Left cardiac atrium (tissue), 4 donors: ENCODE measurements around the gene ATP8B4. TPM values are rescaled to one million over a fixed set of nuclear protein-coding genes. Genes with fewer than 3 reads are reported as not detected.

Experiments used
- ATAC-seq, 2 donors: fragments of 200-7000 bp; cut with Tn5 transposase; one replicate each; pipeline ENCODE4 v1.9.1; 2020; ENCODE audit warnings: mild to moderate bottlenecking in 2 of 2, moderate library complexity in 2 of 2
- DNase-seq: peaks from one replicate; pipeline ENCODE4 v3.0.0-alpha.2; 2020
- intact Hi-C, 2 donors: fragments of 100-400 bp; cut with DNase I; formaldehyde crosslinking; loops; one replicate each; pipeline versions ENCODE4 v1.14.1 to v1.15.1; 2022 to 2023
- total RNA-seq, 2 donors: library from RNA; stranded (reverse); fragmentation: NEBNext Ultra II Directional; extraction: Animal tissue kit (Norgen Biotek cat#: 25700); gene quantifications; one replicate each; pipeline ENCODE4 v1.2.1, GENCODE V29; 2021
- donor health status: DM: no; HTN: yes; CAD: no.
- donor health status: DM: no; HTN: yes; CAD: no; lungs with severe emphysema.
- donor health status: DM: yes; HTN: yes; CAD: no.
- donor health status: Dilated cardiomyopathy.

ATP8B4 gene
- total RNA-seq, 2 donors from 2014 or later: 5.4 to 9.7 TPM

DNA sequence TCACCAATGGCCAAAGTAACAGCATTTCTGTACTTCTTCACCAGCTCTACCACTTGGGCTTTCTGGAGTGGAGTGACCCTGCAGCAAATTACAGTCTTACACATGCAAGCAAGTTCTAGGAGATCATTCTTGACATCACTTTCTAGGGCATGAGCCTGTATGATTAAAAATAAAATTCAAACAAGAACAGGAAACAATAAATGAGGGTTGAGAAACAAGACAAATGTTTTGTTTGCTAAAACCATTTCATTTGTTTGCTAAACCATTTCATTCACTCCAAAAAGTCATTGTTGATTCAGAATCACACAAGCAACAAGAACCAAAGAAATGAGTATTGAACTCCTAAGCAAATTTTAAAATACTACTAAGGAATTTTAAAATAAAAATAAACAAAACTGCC, 220.9 kb downstream of the ATP8B4 start:
- no peak for ATAC-seq
- intact Hi-C loops: no loop called here
- no peak for DNase-seq

DNA sequence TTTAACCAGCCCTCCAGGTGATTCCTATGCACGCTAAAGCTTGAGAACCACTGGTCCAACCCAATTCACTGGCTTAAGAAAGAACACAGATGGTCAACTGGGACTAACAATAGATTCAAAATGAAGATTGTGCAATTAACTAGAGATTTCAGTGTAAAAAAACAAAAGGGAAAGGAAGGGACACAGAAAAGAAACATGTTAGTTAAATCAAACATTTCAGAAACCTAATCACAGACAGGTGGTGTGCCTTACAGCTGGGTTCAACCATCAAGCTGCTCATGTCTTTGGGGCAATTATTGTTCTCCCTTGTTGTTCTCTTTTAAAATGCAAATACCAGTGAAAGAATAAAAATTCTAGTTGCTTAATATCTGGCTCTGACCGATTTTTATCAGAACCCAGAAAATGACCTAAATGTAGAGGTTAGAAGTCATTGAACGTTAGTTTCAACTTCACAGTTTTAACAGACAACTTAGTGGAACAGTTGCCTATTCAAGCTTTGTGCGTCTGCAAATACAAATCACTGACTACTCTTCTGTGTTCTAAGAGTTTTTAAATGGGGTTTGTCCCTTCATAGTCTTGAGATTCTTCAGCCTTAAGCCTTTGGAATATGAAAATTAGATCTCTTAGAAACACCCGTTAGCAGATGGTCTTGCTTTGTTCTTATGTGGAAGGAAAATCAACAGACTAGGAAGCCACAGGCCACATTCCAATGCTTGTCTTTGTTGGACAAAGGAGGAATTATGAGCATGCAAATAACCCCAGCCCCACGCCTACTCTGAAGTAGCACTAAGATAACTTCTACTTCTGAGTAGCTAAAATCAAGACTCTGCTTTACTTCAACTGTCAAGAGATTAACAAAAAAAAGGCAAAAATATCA, 223.4 kb downstream of the ATP8B4 start:
- ATAC-seq: peak in 1 of 2 donors; percentile 69
- intact Hi-C loops: no loop called here
- no peak for DNase-seq

DNA sequence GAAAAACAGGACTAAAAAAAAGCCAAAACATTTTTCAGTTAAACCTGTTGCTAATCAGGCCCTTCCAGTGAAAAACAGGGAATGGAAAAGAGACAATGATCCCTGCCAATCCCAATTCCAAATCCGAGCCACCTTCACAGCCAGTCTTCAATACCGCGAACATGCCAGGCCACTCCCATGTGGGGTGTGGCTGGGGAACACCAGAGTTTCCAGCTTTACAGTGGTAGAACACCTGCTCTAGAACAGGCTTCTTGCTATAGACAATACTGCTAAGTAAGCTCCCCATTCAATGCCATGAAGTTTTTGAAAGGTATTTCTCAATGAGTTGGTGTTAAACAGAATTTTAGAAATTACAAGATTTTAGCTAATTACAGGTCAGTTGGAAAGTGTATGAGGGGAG, 228.3 kb downstream of the ATP8B4 start:
- DNase-seq (no peak), ATAC-seq (no peak)
- intact Hi-C loops: no loop called here

DNA sequence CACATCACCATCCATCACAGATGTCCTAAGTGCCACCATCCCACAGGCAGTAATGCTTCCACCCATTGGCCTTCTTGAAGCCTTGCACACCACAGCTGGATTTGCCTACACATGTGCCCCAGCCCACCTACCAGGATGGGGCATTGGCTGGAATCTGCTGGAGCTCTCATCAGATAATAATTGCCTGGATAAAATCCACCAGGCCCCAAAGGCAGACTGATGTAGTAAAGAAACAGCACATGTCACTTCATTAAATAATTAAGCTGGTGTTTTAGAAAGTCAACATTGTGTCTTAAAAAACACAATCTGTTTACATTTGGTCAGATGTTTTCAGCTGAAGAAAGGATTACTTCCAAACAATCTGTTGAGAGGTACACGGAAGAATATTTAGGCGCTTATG, 229.5 kb downstream of the ATP8B4 start:
- ATAC-seq (no peak), DNase-seq (no peak)
- intact Hi-C loops: loop anchor here in 1 of 2 donors (10.0 kb wide), 1 partner anchor 115 kb away; no protein-coding TSS in a partner anchor

DNA sequence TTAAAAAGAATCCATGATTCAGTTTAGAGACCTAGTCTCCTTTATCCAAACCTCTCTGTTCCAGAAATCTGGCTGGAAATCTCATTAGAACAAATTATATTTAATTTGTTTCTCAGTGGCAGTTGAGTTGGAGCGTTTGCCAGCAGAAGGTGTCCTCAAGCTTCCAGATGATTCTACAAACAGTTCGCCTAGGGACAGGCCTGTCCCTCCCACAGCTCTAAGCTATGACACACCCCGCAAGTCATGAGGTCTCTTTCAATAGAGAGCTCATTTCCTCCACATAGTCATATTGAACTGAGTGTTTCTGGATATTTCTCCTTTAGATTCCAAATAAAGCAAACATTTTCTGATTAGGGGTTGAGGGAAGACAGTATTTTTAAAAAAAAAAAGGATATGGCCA, 230.3 kb downstream of the ATP8B4 start:
- ATAC-seq (no peak), DNase-seq (no peak)
- intact Hi-C loops: loop anchor here in 1 of 2 donors (10.0 kb wide), 1 partner anchor 116 kb away; no protein-coding TSS in a partner anchor

DNA sequence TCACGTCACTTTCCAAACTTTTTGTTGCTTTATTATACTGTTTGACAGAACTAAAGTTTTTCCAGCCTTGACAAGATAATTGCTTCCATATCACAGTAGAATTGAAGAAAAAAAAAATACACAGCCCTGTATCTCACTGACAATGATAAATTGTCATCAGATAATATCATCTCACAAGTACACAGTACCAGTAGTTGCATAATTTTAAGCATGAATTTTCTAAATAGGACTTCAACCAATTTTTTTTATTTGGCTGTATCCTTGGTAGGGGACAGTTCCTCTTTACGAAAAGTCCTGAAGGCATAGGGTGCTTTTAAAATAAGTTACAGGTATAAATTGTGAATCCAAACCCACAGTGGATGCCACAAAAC, 230.7 kb downstream of the ATP8B4 start:
- intact Hi-C loops: loop anchor here in 1 of 2 donors (10.0 kb wide), 1 partner anchor 116 kb away; no protein-coding TSS in a partner anchor
- ATAC-seq (no peak), DNase-seq (no peak)

DNA sequence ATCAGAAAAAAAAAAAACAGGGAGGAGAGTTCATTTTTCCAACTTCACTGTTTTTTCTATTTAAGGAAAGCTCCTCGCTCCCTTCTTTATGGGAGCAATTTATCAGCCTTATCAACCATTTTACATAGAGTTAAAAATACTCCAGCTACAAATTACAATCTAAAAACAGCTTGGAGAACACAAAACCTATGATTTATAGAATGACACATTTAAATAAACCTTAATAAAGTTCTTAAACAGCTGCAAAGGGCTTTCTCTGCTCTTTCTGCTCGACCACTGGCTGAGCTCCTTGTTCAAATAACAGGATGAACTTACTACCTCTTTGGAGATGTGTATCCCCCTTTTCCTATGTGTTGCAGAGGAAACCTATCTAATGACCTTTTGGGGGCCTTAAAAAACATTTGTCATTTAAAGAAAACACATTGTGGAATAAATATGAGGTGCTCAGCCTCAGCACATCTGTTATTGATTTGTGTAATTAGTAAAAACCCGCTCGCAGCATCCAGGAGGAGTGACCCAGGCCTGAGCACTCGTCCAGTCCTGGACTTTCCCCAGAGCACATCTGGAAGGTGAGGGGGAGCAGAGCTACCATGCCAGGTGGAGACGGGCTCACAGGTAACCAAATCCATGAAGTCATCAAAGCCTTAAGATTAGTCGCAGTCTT, 231.2 kb downstream of the ATP8B4 start:
- intact Hi-C loops: loop anchor here in 1 of 2 donors (10.0 kb wide), 1 partner anchor 117 kb away; no protein-coding TSS in a partner anchor
- DNase-seq (no peak), ATAC-seq (no peak)

DNA sequence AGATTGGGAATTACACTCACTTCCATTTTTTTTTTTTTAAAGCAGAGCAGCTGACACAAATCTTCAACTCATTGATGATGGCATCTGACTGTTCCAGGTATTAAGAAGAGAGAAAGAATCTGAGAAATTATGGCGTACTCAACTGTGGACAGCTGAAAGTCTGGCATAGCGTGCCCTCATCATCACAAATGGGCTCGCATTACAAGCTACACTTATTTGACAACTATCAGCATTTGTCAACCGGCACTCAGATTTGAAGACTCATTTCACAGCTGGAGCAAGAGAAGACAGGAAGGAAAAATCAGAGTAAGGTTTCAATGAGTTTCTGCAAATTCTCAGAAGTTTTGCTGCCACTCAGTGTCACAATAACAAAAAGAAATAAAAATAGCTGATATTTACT, 235.9 kb downstream of the ATP8B4 start:
- no peak for DNase-seq
- ATAC-seq: no peak
- intact Hi-C loops: loop anchor here in 1 of 2 donors (10.0 kb wide), 1 partner anchor 122 kb away; no protein-coding TSS in a partner anchor

DNA sequence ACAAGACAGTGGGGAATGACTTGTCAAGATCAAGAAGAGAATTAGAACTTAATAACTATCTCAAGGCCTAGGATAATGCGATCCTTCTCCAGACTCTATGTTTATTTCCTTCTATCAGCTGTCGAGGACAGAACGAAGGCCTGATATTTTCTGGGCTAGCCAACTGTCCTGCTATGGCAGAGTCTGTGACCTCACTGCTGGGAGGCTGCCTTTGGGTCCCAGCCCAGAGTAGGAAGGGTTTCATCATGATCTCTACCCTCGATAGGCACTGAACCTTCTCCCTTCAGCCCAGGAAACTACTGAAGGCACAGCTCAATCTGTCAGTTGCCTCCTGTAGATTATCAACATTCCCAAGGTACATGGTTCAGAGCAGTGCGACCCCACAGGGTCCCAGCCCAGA, 237.2 kb downstream of the ATP8B4 start:
- ATAC-seq: peak in 1 of 2 donors; percentile 65
- DNase-seq: no peak
- intact Hi-C loops: loop anchor here in 1 of 2 donors (10.0 kb wide), 1 partner anchor 123 kb away; no protein-coding TSS in a partner anchor

DNA sequence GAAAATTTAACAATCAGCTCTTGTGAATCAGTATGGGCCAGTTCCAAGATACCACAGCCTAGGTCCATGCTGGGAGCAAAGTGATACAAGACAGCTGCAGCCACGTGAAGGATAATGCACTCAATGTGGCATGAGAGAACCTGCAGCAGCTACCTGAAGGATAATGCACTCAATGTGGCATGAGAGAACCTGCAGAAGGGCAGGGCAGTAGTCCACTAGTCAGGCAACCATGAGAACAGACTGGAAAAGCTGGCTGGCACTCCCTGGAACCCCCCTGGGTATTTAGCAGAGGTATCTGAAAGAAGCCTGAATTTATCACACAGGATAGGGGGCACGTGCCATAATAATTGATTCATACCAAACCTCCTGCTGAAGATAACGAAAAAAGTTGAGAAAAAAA, 237.6 kb downstream of the ATP8B4 start:
- ATAC-seq: no peak
- DNase-seq: no peak
- intact Hi-C loops: loop anchor here in 1 of 2 donors (10.0 kb wide), 1 partner anchor 123 kb away; no protein-coding TSS in a partner anchor

DNA sequence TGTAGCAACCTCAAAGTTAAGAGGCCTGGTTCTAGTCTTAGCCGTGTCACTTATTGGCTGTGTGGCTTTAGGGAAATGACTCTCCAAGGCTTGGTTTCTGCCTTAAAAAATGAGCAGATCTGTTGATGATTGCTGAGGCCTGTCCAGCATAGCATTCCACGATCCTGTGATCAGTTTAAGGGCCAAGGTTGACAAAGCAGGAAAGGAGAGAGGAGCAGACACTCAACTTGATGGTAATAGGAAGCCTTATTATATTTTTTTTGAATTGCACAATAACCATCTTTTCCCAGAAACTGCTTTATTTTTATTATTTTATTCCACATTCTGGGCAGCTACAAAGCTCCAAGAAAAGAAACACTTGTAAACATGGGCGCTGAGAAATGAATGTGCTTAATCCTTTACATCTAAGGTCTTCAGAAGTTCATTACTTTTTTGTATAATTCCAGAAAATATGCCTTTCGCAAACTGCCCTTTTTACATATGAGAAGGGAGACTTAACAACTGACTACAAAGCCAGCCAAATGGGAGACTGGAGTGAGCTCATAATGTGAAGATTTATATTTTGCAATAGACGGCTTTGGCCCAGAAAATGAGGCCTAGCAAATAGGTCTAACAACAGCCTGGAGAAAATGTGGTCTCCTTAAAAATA, 241.0 kb downstream of the ATP8B4 start:
- ATAC-seq (peak; percentile 50 to 67), DNase-seq (no peak)
- intact Hi-C loops: loop anchor here in 1 of 2 donors (5.0 to 10.0 kb wide), 3 partner anchors 57 to 174 kb away; no protein-coding TSS in a partner anchor

DNA sequence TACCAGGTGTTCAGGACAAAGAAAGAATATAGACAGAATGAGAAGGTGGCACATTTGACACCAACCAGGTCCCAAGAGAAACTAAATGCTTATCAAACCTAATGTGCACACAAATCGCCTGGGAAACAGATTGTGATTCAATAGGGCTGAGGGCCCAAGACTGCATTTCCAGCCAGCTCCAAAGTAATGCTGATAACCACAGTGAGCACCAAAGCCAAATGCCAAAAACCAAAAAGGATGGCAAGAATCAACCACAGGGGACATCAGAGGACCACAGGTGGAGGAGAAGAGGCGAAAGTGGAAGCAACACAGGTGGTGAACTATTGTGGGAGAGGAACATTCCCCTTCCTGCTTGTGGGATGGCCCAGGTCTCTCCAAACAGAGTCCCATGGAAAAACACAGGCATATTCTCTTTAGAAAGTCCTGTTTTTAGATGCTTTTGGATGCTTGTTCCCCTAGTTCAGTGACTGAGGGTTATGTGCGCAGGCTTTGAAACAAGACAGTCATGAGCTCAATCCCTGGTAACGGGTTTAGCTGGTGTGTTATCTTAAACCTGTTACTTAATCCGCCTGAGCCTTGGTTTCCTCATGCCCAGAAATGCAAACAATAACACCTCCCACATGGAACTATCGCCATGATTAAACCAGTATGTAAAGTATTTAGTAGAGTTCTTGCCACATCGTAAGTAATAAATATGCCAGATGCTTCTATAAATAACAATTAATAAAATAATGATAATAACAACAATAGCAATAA, 241.7 kb downstream of the ATP8B4 start:
- intact Hi-C loops: loop anchor here in 1 of 2 donors (5.0 to 10.0 kb wide), 3 partner anchors 58 to 175 kb away; no protein-coding TSS in a partner anchor
- ATAC-seq (peak; percentile 12 to 44), DNase-seq (no peak)

DNA sequence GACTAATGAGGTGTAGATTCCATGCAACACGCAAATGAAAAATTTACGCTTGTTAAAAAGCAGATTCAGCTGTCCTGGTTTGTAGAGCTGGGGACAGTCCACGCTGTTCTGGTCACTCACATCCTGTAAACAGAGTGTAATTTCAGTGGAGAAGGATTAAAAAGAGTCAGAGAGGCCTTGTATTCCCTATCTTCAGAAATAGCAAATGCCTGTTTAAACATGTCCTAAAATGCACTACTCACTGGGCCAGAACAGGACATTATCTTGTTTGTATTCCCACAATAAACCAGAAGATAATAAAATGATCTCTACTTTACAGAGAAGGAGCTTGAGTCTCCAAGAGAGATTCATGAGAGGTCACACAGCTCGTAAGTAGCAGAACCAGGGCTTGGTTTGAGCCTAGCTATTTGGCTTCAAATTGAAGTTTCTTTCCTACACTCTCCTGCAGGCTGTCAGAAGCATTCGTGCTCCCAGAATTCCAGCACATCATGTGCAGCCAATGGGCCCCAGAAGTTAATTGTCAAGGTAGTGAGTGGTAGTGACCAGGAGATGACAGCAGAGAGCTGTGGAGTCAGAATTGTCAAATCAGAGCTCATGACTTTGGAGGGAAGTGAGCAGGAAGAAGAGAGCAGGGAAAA, 242.5 kb downstream of the ATP8B4 start:
- ATAC-seq (peak; percentile 31 to 77), DNase-seq (no peak)
- intact Hi-C loops: loop anchor here in 1 of 2 donors (5.0 to 10.0 kb wide), 3 partner anchors 58 to 176 kb away; no protein-coding TSS in a partner anchor

DNA sequence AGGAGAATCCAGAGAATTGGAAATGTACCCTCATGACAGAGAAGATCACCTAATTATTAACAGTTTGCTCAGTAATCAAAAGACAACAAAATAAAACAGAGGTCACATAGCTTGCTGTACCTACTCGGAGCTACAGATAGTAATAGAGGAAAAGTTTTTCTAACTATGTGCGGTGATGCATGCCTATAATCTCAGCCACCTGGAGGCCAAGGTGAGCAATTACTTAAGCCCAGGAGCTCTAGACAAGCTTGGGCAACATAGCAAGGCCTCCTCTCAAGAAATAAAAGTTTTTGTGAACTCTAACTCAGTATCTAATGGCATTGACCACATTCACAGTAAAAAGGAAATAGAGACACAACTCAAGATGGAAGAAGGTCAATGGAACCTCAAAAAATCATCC, 243.6 kb downstream of the ATP8B4 start:
- intact Hi-C loops: loop anchor here in 1 of 2 donors (5.0 to 10.0 kb wide), 3 partner anchors 59 to 177 kb away; no protein-coding TSS in a partner anchor
- no peak for DNase-seq
- ATAC-seq: no peak

DNA sequence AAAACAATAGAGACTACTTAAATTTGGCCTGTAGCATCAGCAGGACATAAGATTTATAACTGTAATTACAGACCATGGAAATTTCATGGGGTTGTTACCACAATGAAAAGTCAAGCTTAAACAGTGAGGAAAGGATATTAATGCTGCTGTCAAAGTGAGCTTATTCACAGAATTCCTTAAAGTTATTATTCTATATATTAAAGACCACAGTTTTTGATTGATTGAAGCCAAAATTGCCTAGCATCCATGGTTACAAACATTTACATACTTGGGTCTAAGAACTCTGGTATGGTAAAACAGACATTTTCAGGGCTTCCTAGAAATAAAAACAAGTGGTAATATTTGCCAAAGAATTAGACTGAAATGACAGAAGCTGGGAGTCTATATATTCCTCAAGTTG, 248.6 kb downstream of the ATP8B4 start:
- intact Hi-C loops: loop anchor here in 1 of 2 donors (10.0 kb wide), 1 partner anchor 64 kb away; no protein-coding TSS in a partner anchor
- no peak for DNase-seq
- ATAC-seq: no peak

DNA sequence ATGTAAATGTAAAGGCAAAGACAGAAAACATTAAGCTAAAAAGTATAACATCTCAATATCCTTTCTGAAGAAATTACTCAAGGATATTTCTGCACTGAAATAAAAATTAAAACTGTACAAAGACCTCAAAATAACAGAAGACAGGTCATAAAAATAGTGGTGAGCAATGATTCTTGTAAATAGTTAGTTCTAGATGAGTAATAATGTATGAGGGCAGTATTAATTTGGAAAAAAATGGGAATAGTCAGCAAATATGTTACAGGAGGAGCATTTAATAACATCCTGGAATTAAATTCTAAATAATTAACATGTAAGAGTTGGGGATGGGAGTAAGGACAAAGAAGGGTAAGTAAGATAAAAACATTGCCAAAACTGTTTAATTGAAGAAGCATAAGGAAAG, 250.7 kb downstream of the ATP8B4 start:
- ATAC-seq (no peak), DNase-seq (no peak)
- intact Hi-C loops: no loop called here

DNA sequence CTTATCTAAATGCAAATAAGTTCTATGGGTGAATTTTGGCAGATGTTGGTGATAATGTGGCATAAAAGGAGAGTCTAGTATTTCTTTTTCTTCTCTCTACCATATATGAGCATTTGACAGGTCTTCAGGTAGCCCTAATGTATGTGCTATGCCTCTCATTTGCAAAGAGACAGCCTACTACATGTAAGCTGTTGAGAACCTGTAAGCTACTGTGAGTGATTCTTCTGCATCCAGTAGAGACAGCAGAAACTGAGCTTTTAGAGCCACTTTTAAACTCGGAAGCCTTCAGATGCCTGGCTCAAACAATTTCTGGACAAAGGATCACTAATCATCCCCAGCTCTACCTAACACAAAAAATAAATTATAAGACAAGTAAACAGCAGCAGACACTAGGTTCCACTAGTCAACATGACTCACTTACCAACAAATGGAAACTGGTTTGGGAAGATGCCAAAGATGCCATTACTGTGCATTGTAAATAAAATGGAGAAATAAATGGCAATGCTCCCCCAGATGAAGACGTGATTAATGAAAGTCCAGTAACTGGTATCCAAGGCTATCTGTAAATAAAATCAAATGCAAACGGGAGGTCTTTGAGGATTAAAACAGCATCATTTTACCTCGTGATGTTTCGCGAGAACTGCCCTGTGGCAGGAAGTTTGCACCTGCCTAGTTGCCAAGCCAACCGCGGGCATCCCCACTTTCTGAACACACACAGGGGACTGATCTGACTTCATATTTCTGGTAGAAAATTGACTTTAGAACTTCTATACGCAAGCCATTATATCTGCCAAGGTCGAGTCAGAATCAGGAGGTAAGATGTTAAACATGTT, 252.9 kb downstream of the ATP8B4 start:
- no peak for DNase-seq
- ATAC-seq: no peak
- intact Hi-C loops: no loop called here
